Colonic mucosa (tissue), 4 donors: Measurements from ENCODE around the gene SLC9B1. TPM values are rescaled to one million over a fixed set of nuclear protein-coding genes. Genes with fewer than 3 reads are reported as not detected.
"Not testable (repeated sequence)": the region's sequence is repeated elsewhere in the genome, so short reads cannot be mapped to it uniquely, and the experiment has no call there.

ENCODE experiments used
- DNase-seq: peaks from one replicate; pipeline ENCODE4 v3.0.0-alpha.2; 2020
- H3K27ac ChIP-seq: fragments of 200-600 bp; one replicate; pipeline ENCODE4 v1.8.0; 2021
- H3K27me3 ChIP-seq: fragments of 200-600 bp; one replicate; pipeline ENCODE4 v1.8.0; 2021
- H3K36me3 ChIP-seq: fragments of 200-600 bp; one replicate; pipeline ENCODE4 v1.8.0; 2021
- H3K4me1 ChIP-seq: fragments of 200-600 bp; one replicate; pipeline ENCODE4 v1.8.0; 2021; ENCODE audit warnings: mild to moderate bottlenecking
- H3K4me3 ChIP-seq: fragments of 200-600 bp; one replicate; pipeline ENCODE4 v1.8.0; 2021
- H3K9ac ChIP-seq, 2 donors: one replicate each; pipeline ENCODE4 v1.7.0; 2013; ENCODE audit warnings: control low read depth in 2 of 2, low read depth in 2 of 2, low read length in 2 of 2
- H3K9me3 ChIP-seq: fragments of 200-600 bp; one replicate; pipeline ENCODE4 v1.8.0; 2021
- CTCF ChIP-seq: fragments of 200-600 bp; IDR thresholded peaks from one replicate; pipeline ENCODE4 v1.8.0; 2022; ENCODE audit warnings: antibody characterized with exemption, mild to moderate bottlenecking
- intact Hi-C: fragments of 100-400 bp; cut with DNase I; formaldehyde crosslinking; loops from one replicate; pipeline ENCODE4 v1.14.1; 2022
- total RNA-seq, 2 donors: library from RNA; stranded (reverse); fragmentation: NEBNext Ultra II Directional in 1 of 2; extraction: Animal tissue kit (Norgen Biotek cat#: 25700) in 1 of 2; gene quantifications; one replicate each; pipeline ENCODE4 v1.2.1, GENCODE V29; 2021
- donor health status: healthy.
- donor health status: DM: no; HTN: no; CAD: no.
- donor health status: DM: no; HTN: no; CAD: no.

The SLC9B1 gene
- total RNA-seq, 2 donors from 2014 or later: not detected

- H3K27me3 ChIP-seq: no peaks in the 10 kb centered on the region
- no peak for DNase-seq
- intact Hi-C loops: no loop called here
- H3K9me3 ChIP-seq: no peaks in the 10 kb centered on the region
- H3K4me1 ChIP-seq: no peaks in the 10 kb centered on the region
- no peak for TF ChIP-seq CTCF
- H3K36me3 ChIP-seq: no peaks in the 10 kb centered on the region
- no peak overlapping the region for H3K4me3 ChIP-seq
- H3K27ac ChIP-seq: no peak overlapping the region
- no peak overlapping the region for H3K9ac ChIP-seq
These were observed 38.5 kb downstream of the SLC9B1 start for GRCh38 chr4:102981005-102981404.

- intact Hi-C loops, H3K9ac ChIP-seq, DNase-seq, H3K27ac ChIP-seq, H3K9me3 ChIP-seq, H3K4me1 ChIP-seq, H3K4me3 ChIP-seq, H3K36me3 ChIP-seq, H3K27me3 ChIP-seq: not testable (repeated sequence)
These were observed 57.7 kb downstream of the SLC9B1 start for GRCh38 chr4:102961813-102962212.

- TF ChIP-seq CTCF: no peak
- DNase-seq: no peak
- intact Hi-C loops: no loop called here
- H3K27me3 ChIP-seq: no peaks in the 10 kb centered on the region
- no peak overlapping the region for H3K27ac ChIP-seq
- no peaks in the 10 kb centered on the region for H3K9me3 ChIP-seq
- no peak overlapping the region for H3K9ac ChIP-seq
- H3K4me1 ChIP-seq: no peaks in the 10 kb centered on the region
- H3K4me3 ChIP-seq: no peak overlapping the region
- no peaks in the 10 kb centered on the region for H3K36me3 ChIP-seq
These were observed 60.0 kb downstream of the SLC9B1 start for GRCh38 chr4:102959496-102959895.

GRCh38 chr4:102945066-102945465 lies 74.4 kb downstream of the SLC9B1 start:
- TF ChIP-seq CTCF: no peak
- no peak for DNase-seq
- no peak overlapping the region for H3K27ac ChIP-seq
- no peak overlapping the region for H3K9ac ChIP-seq
- intact Hi-C loops: no loop called here
- no peaks in the 10 kb centered on the region for H3K4me1 ChIP-seq
- no peaks in the 10 kb centered on the region for H3K9me3 ChIP-seq
- H3K36me3 ChIP-seq: no peaks in the 10 kb centered on the region
- H3K27me3 ChIP-seq: no peaks in the 10 kb centered on the region
- no peak overlapping the region for H3K4me3 ChIP-seq

- H3K9me3 ChIP-seq, DNase-seq, H3K36me3 ChIP-seq, H3K4me3 ChIP-seq, H3K9ac ChIP-seq, H3K27me3 ChIP-seq, H3K27ac ChIP-seq, H3K4me1 ChIP-seq, intact Hi-C loops: not testable (repeated sequence)
These were observed 81.4 kb downstream of the SLC9B1 start for GRCh38 chr4:102938063-102938462.

- H3K9me3 ChIP-seq: no peaks in the 10 kb centered on the region
- no peak overlapping the region for H3K27ac ChIP-seq
- DNase-seq: no peak
- H3K27me3 ChIP-seq: no peaks in the 10 kb centered on the region
- no peaks in the 10 kb centered on the region for H3K36me3 ChIP-seq
- TF ChIP-seq CTCF: no peak
- H3K4me3 ChIP-seq: no peak overlapping the region
- H3K4me1 ChIP-seq: no peaks in the 10 kb centered on the region
- H3K9ac ChIP-seq: no peak overlapping the region
- intact Hi-C loops: no loop called here
These were observed 83.8 kb downstream of the SLC9B1 start for GRCh38 chr4:102935716-102936115.

GRCh38 chr4:102919697-102920096 lies 99.8 kb downstream of the SLC9B1 start:
- DNase-seq, H3K9me3 ChIP-seq, H3K36me3 ChIP-seq, intact Hi-C loops, H3K27me3 ChIP-seq, H3K27ac ChIP-seq, H3K4me1 ChIP-seq, H3K4me3 ChIP-seq, H3K9ac ChIP-seq: not testable (repeated sequence)
